ENCODE measurements around the gene SPNS2. TPM values are rescaled to one million over a fixed set of nuclear protein-coding genes. Genes with fewer than 3 reads are reported as not detected.

SPNS2 gene
- total RNA-seq, 1 donor = under 0.01 TPM

- Histone ChIP-seq H3K4me1 (ENCODE audit: insufficient read depth, low read length) (no peaks in the 10 kb centered on the region), H3K4me2 (ENCODE audit: insufficient read depth, low read length) (no peak overlapping the region), H3K9me3 (ENCODE audit: low read depth, low read length) (no peaks in the 10 kb centered on the region), H3K36me3 (ENCODE audit: insufficient read depth, low read length) (peaks cover 30% of the 10 kb centered on the region), H2AFZ (ENCODE audit: low read length) (no peak overlapping the region), H3K27me3 (ENCODE audit: insufficient read depth, low read length) (no peaks in the 10 kb centered on the region), H3K27ac (ENCODE audit: low read depth, low read length) (no peak overlapping the region), H3K79me2 (ENCODE audit: insufficient read depth, low read length) (no peaks in the 10 kb centered on the region), H3K4me3 (ENCODE audit: insufficient read depth, low read length) (no peak overlapping the region), H4K20me1 (ENCODE audit: insufficient read depth, low read length) (peaks cover 6% of the 10 kb centered on the region)
- no peak for TF ChIP-seq CTCF (IDR thresholded peaks at IDR 0.05; ENCODE audit: extremely low read depth, low read depth, low read length)
- DNase-seq (ENCODE audit: insufficient read length, low spot score, missing footprints) = peak; percentile 94
Measured at GRCh38 chr17:4537451-4538235, 39.0 kb downstream of the SPNS2 start.

- Histone ChIP-seq H3K79me2 (ENCODE audit: insufficient read depth, low read length) (no peaks in the 10 kb centered on the region), H3K27me3 (ENCODE audit: insufficient read depth, low read length) (no peaks in the 10 kb centered on the region), H3K4me3 (ENCODE audit: insufficient read depth, low read length) (no peak overlapping the region), H3K36me3 (ENCODE audit: insufficient read depth, low read length) (peaks cover 30% of the 10 kb centered on the region), H2AFZ (ENCODE audit: low read length) (no peak overlapping the region), H4K20me1 (ENCODE audit: insufficient read depth, low read length) (peaks cover 8% of the 10 kb centered on the region), H3K9me3 (ENCODE audit: low read depth, low read length) (no peaks in the 10 kb centered on the region), H3K4me2 (ENCODE audit: insufficient read depth, low read length) (no peak overlapping the region), H3K27ac (ENCODE audit: low read depth, low read length) (no peak overlapping the region), H3K4me1 (ENCODE audit: insufficient read depth, low read length) (no peaks in the 10 kb centered on the region)
- peak; percentile 83 for DNase-seq (ENCODE audit: insufficient read length, low spot score, missing footprints)
- no peak for TF ChIP-seq CTCF (IDR thresholded peaks at IDR 0.05; ENCODE audit: extremely low read depth, low read depth, low read length)
Measured at GRCh38 chr17:4538236-4539002, 39.7 kb downstream of the SPNS2 start.

GRCh38 chr17:4539025-4539424 lies 40.3 kb downstream of the SPNS2 start:
- no peak overlapping the region for H3K4me2 ChIP-seq (ENCODE audit: insufficient read depth, low read length)
- no peak overlapping the region for H3K27ac ChIP-seq (ENCODE audit: low read depth, low read length)
- peaks cover 8% of the 10 kb centered on the region for H4K20me1 ChIP-seq (ENCODE audit: insufficient read depth, low read length)
- no peaks in the 10 kb centered on the region for H3K79me2 ChIP-seq (ENCODE audit: insufficient read depth, low read length)
- H2AFZ ChIP-seq (ENCODE audit: low read length) = no peak overlapping the region
- H3K9me3 ChIP-seq (ENCODE audit: low read depth, low read length) = no peaks in the 10 kb centered on the region
- H3K4me3 ChIP-seq (ENCODE audit: insufficient read depth, low read length) = no peak overlapping the region
- peaks cover 30% of the 10 kb centered on the region for H3K36me3 ChIP-seq (ENCODE audit: insufficient read depth, low read length)
- TF ChIP-seq CTCF (IDR thresholded peaks at IDR 0.05; ENCODE audit: extremely low read depth, low read depth, low read length) = no peak
- H3K27me3 ChIP-seq (ENCODE audit: insufficient read depth, low read length) = no peaks in the 10 kb centered on the region
- no peaks in the 10 kb centered on the region for H3K4me1 ChIP-seq (ENCODE audit: insufficient read depth, low read length)
- DNase-seq (ENCODE audit: insufficient read length, low spot score, missing footprints) = peak; percentile 91
